NCI-H187 (cell line): ENCODE data around the gene CWF19L1.
"Not testable (repeated sequence)": the region's sequence is repeated elsewhere in the genome, so short reads cannot be mapped to it uniquely, and the experiment has no call there.

ENCODE experiments used
- DNase-seq, 2 experiments: peaks; one replicate each; lab custom pipeline; 2025; lab: John Stamatoyannopoulos, UW

Gene CWF19L1

DNA sequence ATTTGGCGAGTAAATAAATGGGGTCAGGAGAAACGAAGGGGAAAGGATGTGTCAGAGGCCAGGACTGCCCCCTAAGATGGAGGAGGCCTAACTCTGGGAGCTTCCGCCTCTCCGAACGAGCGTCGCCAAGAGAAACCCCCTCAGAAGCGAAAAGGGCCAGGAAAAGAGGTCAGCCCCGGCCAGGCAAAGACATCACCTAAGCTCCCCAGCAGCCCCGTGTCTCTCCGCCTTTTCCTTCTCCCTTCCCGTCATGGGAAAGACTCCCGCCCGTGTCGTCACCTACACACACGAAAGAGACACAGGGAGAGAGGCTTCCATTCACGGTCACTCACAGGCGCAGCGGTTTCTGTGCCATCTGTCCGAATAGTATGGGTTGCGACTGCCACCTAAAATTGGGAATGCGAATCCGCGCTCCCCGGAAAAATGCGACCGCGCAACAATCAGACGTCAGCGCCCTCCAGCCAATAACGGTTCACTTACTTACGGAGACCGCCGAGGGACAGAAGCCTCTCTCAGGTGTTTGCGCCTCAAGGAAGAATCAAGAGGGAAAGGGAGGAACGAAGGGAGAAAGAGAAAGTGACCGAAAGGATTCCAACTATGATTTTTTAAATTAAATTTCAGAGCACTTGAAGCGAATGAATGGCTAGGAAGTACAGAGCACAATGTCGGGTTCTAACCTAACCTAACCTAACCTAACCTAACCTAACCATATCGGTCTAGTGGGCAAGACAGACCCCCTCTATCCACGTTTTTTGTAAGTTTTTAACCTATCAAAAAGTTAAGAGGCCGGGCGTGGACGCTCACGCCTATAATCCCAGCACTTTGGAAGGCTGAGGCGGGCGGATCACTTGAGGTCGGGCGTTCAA, at the start of gene CWF19L1:
Gene CWF19L1 (minus strand): TSS at position 400 of the 866 bp plus-strand sequence. CDS start 45 bp downstream, at position 355.
- peak; percentile 4 to 10 for DNase-seq

DNA sequence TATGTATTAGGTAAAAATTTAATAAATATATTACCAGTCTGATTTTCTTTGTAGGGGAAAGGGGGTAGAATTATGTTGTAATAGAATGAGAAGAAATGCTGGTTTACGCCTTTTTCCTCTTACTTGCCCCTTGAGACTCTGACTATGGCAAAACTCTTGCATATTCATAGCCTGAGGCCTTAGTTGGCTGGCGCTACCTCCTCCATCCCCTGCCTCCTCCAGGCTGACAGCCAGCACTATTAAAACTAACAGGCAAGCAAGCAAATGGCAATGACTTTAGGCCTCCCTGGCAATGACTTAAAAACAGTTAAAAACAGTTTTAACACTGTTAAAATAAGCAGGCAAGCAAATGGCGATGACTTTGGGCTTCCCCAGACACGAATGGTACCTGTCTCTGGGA, 48.2 kb upstream of the CWF19L1 start:
- DNase-seq, result no peak

DNA sequence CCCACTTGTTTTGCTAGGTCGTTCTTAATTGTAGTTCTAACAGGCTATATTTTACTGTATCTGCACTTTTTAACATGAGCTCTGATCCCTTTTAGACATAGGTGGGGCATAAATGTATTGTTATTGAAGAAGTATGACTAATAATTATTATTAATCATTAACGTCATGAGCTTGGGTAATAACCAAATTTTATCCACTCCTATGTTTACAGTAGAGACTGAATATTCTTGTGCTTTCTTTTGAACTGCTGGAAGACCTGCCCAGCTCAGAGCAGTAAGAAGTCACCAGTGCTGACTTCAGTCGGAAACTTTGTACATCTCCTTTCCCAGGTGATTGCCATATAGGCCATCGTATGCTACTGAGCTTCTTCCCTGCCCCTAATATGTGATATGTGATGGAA, 43.9 kb upstream of the CWF19L1 start:
- no peak for DNase-seq

DNA sequence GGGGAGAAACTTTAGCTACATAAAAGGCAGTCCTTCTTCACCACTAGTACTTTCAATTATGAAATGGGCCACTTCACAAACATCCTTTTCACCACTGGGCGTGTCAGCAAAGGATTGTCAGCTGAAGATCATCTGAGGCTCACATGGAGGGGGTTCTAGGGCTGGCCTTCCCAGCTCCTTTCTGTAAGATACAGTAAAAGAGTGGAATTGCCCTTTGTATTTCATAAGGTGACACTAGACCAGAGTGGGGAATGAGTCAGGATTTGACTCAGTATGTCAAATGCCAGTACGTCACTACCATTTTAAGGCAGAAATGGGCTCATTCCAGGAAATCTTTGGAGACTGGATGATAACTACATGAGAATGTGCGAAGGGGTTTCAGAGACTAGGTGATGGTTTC, 40.2 kb upstream of the CWF19L1 start:
- DNase-seq, result no peak

DNA sequence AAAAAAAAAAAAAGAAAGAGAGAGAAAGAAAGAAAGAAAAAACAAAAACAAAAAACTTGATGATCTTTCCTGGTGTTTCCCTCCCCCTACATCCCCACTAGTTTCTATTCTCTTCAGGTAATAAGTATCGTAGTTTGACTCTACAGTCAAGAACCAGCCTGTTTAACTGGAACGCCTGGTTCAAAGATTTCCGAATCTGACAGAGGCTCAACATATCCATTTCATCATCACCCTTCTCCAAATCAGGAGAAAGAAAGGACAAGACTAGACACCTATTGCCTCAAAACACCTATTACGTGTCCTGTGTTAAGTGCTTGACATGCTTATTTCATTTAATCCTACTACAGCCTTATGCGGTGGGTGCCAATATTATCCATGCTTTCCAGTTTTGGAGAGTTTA, 39.4 kb upstream of the CWF19L1 start:
- no peak for DNase-seq

DNA sequence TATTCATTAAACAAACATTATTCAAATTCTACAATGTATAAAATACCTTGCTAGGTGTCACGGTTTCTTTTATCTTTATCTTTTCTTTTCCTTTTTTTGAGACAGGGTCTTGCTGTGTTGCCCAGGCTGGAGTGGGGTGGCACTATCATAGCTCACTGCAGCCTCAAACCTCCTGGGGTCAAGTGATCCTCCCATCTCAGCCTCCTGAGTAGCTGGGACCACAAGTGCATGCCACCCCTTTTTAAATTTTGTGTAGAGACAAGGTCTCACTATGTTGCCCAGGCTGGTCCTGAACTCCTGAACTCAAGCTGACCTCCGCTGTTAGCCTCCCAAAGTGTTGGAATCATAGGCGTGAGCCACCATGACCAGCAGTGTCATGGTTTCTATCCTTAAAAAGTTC, 37.0 kb upstream of the CWF19L1 start:
- DNase-seq, result no peak

DNA sequence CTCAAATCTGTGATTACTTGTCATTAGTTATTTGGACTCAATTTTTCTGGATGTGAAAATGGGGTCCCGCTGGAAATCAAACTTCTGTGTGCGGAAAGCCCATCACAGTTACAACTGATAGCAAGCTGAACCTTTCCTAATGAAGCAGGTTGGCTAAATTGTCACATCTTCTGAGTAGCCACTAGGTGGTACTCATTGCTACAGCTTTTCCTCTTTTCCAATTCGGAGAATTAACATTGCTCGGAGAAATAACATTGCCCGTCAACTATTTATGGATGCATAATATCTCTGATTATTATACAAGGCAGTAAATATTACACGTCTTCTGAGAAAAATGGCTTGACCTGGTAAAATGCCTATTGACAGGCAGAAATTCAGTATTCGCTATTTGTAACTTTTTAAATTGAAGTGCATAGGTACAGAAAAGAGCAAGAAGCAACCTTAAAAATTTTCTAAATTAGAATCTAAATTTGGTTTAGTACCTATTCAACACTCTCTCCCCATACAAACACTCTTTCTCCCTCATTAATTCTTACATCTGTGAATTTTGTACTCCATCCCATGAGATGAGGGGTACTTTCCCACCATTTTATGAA, 36.4 kb upstream of the CWF19L1 start:
- DNase-seq, result no peak

DNA sequence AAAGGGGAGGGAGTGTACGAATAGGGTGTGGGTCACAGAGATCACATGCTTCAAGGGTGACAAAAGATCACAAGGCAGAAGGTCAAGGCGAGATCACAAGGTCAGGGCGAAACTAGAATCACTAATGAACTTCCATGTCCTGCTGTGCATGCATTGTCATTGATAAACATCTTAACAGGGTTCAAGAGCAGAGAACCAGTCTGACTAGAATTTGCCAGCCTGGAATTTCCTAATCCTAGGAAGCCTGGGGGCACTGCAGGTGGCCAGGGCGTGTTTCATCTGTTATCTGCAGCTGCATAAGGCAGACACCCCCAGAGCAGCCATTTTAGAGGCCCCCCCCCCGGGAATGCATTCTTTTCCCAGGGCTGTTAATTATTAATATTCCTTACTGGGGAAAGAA, 33.7 kb upstream of the CWF19L1 start:
- not testable (repeated sequence) for DNase-seq

DNA sequence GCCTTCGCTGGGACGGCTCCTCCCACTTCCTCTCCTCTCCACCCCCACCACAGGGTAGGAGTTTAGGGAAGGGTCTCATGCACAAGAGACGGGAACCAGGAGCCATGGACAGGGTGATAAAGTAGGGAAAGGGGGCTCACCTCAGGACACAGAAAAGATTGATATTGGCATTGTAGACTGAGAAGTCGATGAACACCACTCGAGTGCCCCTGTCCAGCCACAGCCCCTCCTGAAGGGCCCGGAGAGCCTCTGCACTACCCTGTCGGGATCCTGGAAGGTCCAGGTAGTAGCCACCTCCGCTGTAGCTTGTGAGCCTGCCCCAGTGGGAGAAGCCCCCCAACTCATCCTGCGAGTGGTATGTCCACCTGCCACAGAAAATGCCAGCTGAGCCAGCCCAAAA, 29.8 kb upstream of the CWF19L1 start:
- no peak for DNase-seq

DNA sequence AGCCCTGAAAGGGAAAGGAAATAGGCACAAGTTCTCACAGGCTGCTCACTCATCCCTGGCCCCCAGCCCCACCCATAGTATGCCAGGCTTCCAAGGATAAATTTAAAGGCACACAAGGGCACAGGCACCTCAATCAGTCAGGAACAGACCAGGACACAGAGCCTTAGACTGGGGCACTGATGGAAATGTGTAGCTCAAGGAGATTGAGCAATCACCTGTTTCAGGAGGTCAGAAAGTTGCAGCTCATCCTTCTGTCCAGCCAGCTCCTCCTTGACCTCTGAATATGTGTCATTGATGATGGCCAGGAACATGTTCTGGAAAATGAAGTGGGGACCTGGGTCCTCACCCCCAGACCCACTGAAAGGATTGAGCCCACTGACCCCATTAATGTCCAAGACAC, 25.6 kb upstream of the CWF19L1 start:
- DNase-seq, result no peak

DNA sequence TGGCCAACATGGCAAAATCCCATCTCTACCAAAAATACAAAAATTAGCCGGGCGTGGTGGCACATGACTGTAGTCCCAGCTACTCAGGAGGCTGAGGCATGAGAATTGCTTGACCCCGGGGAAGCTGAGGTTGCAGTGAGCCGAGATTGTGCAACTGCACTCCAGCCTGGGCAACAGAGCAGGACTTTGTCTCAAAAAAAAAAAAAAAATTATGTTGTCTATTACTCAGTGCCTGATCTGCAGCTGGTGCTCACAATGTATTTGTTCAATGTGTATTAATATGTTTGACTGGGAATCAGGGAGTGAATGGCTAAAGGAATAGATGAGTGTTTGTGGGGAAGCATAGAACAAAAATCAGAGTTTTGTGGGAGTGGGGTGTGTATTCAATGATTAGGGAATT, 24.9 kb upstream of the CWF19L1 start:
- not testable (repeated sequence) for DNase-seq

DNA sequence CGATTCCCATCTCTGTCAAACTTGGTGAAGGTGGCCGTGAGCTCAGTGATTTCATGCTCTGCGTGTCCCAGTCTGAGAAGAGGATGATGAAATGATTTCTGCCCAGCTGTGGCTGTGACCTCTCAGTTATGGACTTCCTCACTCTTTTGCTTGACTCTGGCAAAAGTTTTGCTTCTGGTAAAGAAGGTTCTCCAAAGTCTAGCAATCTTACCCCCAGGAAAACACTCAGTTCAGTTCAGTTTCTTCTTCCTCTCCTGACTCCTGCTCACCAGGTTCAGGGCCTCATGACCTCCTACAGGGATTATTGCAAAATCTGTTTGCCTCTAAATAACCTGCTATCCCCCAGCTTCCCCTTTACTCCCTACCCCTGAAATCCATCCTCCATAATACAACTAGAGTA, 23.9 kb upstream of the CWF19L1 start:
- no peak for DNase-seq

DNA sequence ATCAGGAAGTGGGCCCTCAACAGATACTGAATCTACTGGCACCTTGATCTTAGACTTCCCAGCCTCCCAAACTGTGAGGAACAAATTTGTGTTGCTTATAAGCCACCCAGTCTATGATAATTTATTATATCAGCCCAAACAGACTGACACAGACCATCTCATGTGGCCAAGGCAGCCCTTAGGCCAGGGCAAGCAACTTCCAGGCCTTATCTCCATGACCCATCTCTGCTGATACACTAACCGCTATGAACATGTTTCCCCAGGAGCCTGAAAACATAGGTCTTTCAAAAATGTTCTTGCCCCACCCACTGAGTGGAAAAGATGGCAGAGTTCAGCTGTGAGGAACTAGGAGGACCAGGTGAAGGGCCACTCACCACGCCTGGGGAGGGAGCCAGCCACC, 22.2 kb upstream of the CWF19L1 start:
- DNase-seq, result no peak

DNA sequence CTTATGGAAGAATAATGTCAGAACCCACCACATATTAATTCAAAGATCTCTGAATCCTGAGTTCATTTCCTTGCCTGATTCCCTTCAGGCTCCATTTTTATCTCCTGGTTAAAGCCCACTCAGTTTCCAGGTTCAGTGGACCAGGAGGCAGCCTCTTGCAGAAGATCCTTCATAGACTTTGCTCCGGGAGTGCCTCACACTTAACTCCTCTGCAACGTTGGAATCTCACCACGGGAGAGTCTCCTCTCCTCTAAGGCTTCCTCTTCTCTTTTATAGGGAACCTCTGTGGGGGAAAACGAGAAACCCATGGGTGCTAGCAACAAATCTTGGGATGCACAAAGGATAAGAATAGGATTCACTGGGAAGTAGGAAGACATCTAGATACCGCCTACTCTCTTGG, 20.8 kb upstream of the CWF19L1 start:
- DNase-seq, result no peak

DNA sequence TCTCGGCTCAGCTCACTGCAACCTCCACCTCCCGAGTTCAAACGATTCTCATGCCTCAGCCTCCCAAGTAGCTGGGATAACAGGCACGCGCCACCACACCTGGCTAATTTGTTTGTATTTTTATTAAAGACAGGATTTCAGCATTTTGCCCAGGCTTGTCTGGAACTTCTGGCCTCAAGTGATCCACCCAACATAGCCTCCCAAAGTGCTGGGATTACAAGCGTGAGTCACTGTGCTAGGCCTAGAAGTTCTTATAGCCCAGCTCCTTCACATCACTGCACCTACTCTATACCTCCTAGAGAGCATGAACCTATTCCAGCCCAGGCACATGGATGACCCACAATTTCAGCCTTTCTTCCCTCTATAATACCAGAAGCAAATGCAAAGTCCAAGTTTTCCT, 20.3 kb upstream of the CWF19L1 start:
- DNase-seq, result no peak

DNA sequence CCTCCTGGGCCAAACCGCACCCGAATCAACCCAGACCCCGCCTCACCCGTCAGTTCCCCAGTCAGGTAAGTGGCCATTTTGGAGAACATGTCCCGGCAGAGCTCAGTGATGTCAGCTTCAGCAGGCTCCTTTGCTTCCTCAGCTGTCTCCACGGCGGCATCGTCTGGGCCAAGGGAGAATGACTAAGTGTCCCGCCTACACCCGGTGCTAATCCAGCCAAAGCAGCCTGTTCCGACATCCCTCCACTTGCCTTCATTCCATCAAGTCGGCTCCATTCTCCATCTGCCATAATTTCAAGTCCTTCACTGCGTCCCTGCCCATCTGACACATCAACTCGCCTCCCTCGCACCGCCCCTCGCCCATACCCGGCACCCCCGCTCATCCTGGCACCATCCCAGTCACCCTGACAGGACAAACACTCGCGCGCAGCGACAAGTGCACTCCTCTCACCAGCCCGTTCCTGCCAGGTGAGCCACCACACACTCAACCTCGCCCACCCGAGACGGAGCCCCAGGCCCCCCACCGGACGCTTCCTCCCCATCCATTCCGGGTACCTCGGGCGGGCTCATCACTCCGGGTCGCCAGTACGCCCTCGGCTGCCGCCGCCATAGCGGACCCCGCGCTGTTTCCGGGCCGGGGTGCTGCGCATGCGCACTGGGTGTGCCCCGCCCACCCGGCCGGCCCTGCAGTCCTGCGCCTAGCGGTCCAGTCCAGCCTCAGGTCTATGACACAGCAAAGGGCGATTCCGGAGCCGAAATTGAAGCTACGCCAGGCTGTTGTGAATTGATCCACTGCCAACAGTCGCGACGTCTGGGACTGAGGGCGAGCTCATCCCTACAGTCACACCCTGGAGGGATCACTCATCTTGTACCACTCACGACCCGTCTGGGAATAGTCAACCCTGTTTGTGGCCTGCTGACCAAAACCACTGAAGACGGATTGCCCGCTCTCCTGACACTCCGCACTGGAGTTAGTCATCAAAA, 18.9 kb upstream of the CWF19L1 start, which contains the start of gene BLOC1S2:
Gene BLOC1S2 (minus strand): TSS at position 630 of the 983 bp plus-strand sequence. CDS start 21 bp downstream, at position 609.
- DNase-seq, result peak; percentile 7 to 65

DNA sequence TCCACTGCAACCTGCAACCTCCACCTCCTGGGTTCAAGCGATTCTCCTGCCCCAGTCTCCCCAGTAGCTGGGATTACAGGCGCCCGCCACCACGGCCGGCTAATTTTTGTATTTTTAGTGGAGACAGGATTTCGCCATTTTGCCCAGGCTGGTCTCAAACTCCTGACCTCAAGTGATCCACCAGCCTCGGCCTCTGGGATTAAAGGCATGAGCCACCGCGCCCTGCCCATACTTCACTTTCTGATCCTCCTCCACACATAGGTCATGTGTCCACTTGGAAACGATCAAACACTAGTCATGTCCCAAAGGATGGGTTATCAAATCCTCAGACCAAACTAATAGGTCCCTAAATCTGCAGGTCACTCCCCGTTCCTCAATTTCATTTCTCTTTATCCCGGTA, 17.9 kb upstream of the CWF19L1 start:
- DNase-seq, result not testable (repeated sequence)

DNA sequence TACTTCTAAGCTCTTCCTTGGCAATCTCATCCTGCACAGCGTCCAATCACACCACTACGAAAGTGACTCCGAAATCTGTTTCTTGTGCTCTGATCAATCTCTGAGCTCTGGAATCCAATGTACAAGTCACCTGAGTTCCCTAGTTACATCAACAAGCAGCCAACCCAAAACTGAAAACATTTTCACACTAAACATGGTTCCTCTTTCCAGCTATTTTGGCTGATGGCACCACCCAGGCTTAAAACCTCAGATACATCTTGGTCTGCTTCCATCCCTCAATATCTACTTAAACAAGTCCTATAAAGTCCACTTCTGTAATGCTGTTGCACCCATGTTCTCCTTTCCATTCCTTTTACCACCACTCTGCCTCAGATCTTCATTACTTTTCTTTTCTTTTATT, 15.5 kb upstream of the CWF19L1 start:
- DNase-seq, result no peak

DNA sequence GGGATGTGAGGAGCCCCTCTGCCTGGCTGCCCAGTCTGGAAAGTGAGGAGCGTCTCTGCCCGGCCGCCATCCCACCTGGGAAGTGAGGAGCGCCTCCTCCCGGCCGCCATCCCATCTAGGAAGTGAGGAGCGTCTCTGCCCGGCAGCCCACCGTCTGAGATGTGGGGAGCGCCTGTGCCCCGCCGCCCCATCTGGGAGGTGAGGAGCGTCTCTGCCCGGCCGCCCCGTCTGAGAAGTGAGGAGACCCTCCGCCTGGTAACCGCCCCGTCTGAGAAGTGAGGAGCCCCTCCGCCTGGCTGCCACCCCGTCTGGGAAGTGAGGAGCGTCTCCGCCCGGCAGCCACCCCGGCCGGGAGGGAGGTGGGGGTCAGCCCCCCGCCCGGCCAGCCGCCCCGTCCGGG, 9.5 kb upstream of the CWF19L1 start:
- not testable (repeated sequence) for DNase-seq

DNA sequence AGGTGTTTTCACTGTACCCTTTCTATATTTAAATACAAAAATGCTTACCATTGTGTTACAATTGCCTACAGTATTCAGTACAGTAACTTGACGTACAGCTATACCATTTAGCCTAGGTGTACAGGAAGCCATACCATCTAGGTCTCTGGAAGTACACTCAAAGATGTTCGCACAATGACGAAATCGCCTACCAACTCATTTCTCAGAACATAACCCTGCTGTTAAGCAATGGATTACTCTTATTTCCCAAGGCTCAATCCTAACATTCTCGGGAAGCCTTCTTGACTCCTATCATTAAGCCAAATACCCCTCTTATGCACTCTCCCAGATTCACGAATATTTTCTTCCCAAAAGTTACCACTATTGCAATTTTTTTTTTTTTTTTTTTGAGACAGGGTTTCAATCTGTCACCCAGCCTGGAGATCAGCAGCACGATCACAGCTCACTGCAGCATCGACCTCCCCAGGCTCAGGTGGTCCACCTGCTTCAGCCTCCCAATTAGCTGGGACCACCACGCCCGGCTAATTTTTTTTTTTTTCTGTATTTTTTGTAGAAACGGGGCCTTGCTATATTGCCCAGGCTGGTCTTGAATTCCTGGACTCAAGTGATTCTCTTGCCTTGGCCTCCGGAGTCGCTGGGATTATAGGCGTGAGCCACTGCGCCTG, 1.5 kb downstream of the CWF19L1 start:
- DNase-seq, result no peak

DNA sequence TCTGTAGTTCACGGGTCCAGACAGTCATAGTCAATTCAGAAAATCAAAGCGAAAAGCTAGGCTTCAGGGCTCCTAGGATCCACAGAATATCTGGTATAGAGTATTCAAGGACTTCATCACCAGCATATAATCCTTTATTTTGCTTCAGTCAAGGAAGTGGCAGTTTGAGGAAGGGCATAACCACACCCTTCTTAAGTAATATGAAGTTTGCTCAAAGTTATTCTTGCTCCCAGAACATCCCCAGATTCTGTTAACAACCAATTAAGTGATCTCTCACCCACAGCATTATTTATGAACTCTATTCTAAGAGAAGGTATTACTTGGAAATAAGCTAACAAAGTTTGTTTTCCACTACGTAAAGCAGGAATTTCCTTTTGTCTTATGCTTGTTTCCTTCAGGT, 13.2 kb downstream of the CWF19L1 start:
- no peak for DNase-seq

DNA sequence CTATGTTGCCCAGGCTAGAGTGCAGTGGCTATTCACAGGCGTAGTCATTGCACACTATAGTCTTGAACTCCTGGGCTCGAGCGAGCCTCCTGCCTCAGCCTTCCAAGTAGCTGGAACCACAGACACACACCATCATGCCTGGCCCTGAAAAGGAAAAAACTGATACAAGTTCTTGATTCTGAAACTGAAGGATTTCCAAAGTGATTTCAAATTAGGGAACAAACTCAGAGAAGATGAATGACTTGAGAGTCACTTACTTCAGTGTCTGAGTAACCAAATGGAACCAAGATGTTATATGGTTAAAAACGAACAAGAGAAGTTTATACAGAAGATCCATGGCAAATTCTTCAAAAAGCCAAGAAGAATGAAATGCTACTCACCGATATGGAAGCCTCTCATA, 14.4 kb downstream of the CWF19L1 start:
- no peak for DNase-seq
